SK-N-SH treated with all-trans-retinoic acid at 6 μM for 48 hours (cell line): ENCODE data around the gene CMC4.

ENCODE experiments used
- ARNTL ChIP-seq: fragments of 450-650 bp; formaldehyde crosslinking; IDR thresholded peaks from 2 replicates; pipeline ENCODE4 v1.5.0; 2020; ENCODE audit warnings: low read depth, mild to moderate bottlenecking, moderate library complexity, borderline replicate concordance
- BACH2 ChIP-seq: fragments of 250-450 bp; sonication (Bioruptor Pico); IDR thresholded peaks from 2 replicates; pipeline ENCODE4 v1.9.0; 2021; ENCODE audit warnings: mild to moderate bottlenecking, borderline replicate concordance
- CSDC2 ChIP-seq: fragments of 250-450 bp; sonication (Bioruptor Pico); IDR thresholded peaks from 2 replicates; pipeline ENCODE4 v1.5.0; 2020; ENCODE audit warnings: mild to moderate bottlenecking, moderate library complexity
- GLIS3 ChIP-seq: fragments of 250-450 bp; sonication (Bioruptor Pico); IDR thresholded peaks from 2 replicates; pipeline ENCODE4 v1.5.0; 2020; ENCODE audit warnings: mild to moderate bottlenecking, moderate library complexity
- PATZ1 ChIP-seq: fragments of 250-450 bp; sonication (Bioruptor Pico); IDR thresholded peaks from 2 replicates; pipeline ENCODE4 v1.8.0; 2020; ENCODE audit warnings: mild to moderate bottlenecking, moderate library complexity, borderline replicate concordance
- PPARA ChIP-seq: fragments of 250-450 bp; sonication (Bioruptor Pico); IDR thresholded peaks from 2 replicates; pipeline ENCODE4 v1.5.0; 2020; ENCODE audit warnings: mild to moderate bottlenecking, borderline replicate concordance
- SNAI2 ChIP-seq: fragments of 250-450 bp; sonication (Bioruptor Pico); IDR thresholded peaks from 2 replicates; pipeline ENCODE4 v1.5.0; 2020; ENCODE audit warnings: mild to moderate bottlenecking, moderate library complexity
- TOX ChIP-seq: fragments of 250-450 bp; sonication (Bioruptor Pico); IDR thresholded peaks from 2 replicates; pipeline ENCODE4 v1.8.0; 2021; ENCODE audit warnings: mild to moderate bottlenecking, moderate library complexity, borderline replicate concordance
- ZFP3 ChIP-seq: fragments of 250-450 bp; sonication (Bioruptor Pico); IDR thresholded peaks from 2 replicates; pipeline ENCODE4 v1.5.0; 2020; ENCODE audit warnings: mild to moderate bottlenecking, moderate library complexity
- ZNF70 ChIP-seq: fragments of 450-650 bp; formaldehyde crosslinking; IDR thresholded peaks from 2 replicates; pipeline ENCODE4 v1.5.0; 2020; ENCODE audit warnings: mild to moderate bottlenecking, moderate library complexity
- TF ChIP-seq, protein P1 (sequence below): fragments of 250-450 bp; sonication (Bioruptor Pico); IDR thresholded peaks from 2 replicates; pipeline ENCODE4 v1.5.0; 2020; ENCODE audit warnings: mild to moderate bottlenecking, moderate library complexity
- TF ChIP-seq, protein P2 (sequence below): fragments of 250-450 bp; sonication (Bioruptor Pico); IDR thresholded peaks from 2 replicates; pipeline ENCODE4 v1.5.1; 2020; ENCODE audit warnings: low read depth, mild to moderate bottlenecking, moderate library complexity

GRCh38 chrX:155026420-155026726 lies 44.6 kb downstream of the CMC4 start:
- TF ChIP-seq BACH2 (CRISPR knock-in tag) (no peak), ZFP3 (CRISPR knock-in tag) (no peak), GLIS3 (no peak), ARNTL (no peak), SNAI2 (CRISPR knock-in tag) (no peak), ZNF70 (CRISPR knock-in tag) (no peak), CSDC2 (CRISPR knock-in tag) (no peak), PATZ1 (CRISPR knock-in tag) (no peak), PPARA (CRISPR knock-in tag) (no peak), TOX (no peak)
- TF ChIP-seq, protein P1, sequence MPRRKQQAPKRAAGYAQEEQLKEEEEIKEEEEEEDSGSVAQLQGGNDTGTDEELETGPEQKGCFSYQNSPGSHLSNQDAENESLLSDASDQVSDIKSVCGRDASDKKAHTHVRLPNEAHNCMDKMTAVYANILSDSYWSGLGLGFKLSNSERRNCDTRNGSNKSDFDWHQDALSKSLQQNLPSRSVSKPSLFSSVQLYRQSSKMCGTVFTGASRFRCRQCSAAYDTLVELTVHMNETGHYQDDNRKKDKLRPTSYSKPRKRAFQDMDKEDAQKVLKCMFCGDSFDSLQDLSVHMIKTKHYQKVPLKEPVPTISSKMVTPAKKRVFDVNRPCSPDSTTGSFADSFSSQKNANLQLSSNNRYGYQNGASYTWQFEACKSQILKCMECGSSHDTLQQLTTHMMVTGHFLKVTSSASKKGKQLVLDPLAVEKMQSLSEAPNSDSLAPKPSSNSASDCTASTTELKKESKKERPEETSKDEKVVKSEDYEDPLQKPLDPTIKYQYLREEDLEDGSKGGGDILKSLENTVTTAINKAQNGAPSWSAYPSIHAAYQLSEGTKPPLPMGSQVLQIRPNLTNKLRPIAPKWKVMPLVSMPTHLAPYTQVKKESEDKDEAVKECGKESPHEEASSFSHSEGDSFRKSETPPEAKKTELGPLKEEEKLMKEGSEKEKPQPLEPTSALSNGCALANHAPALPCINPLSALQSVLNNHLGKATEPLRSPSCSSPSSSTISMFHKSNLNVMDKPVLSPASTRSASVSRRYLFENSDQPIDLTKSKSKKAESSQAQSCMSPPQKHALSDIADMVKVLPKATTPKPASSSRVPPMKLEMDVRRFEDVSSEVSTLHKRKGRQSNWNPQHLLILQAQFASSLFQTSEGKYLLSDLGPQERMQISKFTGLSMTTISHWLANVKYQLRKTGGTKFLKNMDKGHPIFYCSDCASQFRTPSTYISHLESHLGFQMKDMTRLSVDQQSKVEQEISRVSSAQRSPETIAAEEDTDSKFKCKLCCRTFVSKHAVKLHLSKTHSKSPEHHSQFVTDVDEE (CRISPR knock-in tag) = no peak
- TF ChIP-seq, protein P2, sequence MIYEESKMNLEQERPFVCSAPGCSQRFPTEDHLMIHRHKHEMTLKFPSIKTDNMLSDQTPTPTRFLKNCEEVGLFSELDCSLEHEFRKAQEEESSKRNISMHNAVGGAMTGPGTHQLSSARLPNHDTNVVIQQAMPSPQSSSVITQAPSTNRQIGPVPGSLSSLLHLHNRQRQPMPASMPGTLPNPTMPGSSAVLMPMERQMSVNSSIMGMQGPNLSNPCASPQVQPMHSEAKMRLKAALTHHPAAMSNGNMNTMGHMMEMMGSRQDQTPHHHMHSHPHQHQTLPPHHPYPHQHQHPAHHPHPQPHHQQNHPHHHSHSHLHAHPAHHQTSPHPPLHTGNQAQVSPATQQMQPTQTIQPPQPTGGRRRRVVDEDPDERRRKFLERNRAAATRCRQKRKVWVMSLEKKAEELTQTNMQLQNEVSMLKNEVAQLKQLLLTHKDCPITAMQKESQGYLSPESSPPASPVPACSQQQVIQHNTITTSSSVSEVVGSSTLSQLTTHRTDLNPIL = no peak
